ENCODE data around the gene ARID1B.

Gene ARID1B

GRCh38 chr6:157185986-157186385 lies 408.8 kb downstream of the ARID1B start:
- Histone ChIP-seq H3F3A (ENCODE audit: insufficient read depth, low read length) (no peaks in the 10 kb centered on the region), H3K27ac (ENCODE audit: low read depth, low read length, poor library complexity, severe bottlenecking) (no peak overlapping the region), H3K27me3 (ENCODE audit: insufficient read depth, low read length) (no peaks in the 10 kb centered on the region), H3K9me3 (ENCODE audit: low read length) (no peaks in the 10 kb centered on the region), H4K20me1 (ENCODE audit: insufficient read depth, low read length) (no peaks in the 10 kb centered on the region), H2AFZ (ENCODE audit: low read length) (no peak overlapping the region), H3K4me1 (ENCODE audit: insufficient read depth, low read length, severe bottlenecking) (peaks cover 11% of the 10 kb centered on the region), H3K9ac (ENCODE audit: low read length) (no peak overlapping the region), H3K4me3 (ENCODE audit: low read depth, low read length, poor library complexity, severe bottlenecking) (no peak overlapping the region), H3K36me3 (ENCODE audit: insufficient read depth, low read length) (peaks cover 77% of the 10 kb centered on the region; the same call in 1 of the 2 replicates), H3K9me2 (ENCODE audit: low read depth, low read length) (no peaks in the 10 kb centered on the region), H3K4me2 (ENCODE audit: low read length) (no peak overlapping the region), H3K79me2 (ENCODE audit: insufficient read depth, low read length) (no peaks in the 10 kb centered on the region)
- no peak for TF ChIP-seq EZH2 (IDR thresholded peaks at IDR 0.05; ENCODE audit: borderline replicate concordance, low read length)
- no peak for TF ChIP-seq CTCF (IDR thresholded peaks at IDR 0.05; ENCODE audit: low read length)

GRCh38 chr6:157186785-157187181 lies 409.6 kb downstream of the ARID1B start:
- Histone ChIP-seq H3K4me2 (ENCODE audit: low read length) (no peak overlapping the region), H3K27ac (ENCODE audit: low read depth, low read length, poor library complexity, severe bottlenecking) (no peak overlapping the region)

GRCh38 chr6:157187182-157188083 lies 410.3 kb downstream of the ARID1B start:
- Histone ChIP-seq H3F3A (ENCODE audit: insufficient read depth, low read length) (no peaks in the 10 kb centered on the region), H3K79me2 (ENCODE audit: insufficient read depth, low read length) (no peaks in the 10 kb centered on the region), H3K9ac (ENCODE audit: low read length) (no peak overlapping the region), H4K20me1 (ENCODE audit: insufficient read depth, low read length) (no peaks in the 10 kb centered on the region), H3K36me3 (ENCODE audit: insufficient read depth, low read length) (peaks cover 82% of the 10 kb centered on the region; the same call in 1 of the 2 replicates), H3K27ac (ENCODE audit: low read depth, low read length, poor library complexity, severe bottlenecking) (no peak overlapping the region), H3K4me2 (ENCODE audit: low read length) (no peak overlapping the region), H3K4me3 (ENCODE audit: low read depth, low read length, poor library complexity, severe bottlenecking) (no peak overlapping the region), H3K4me1 (ENCODE audit: insufficient read depth, low read length, severe bottlenecking) (peaks cover 11% of the 10 kb centered on the region), H2AFZ (ENCODE audit: low read length) (no peak overlapping the region), H3K9me3 (ENCODE audit: low read length) (no peaks in the 10 kb centered on the region), H3K9me2 (ENCODE audit: low read depth, low read length) (no peaks in the 10 kb centered on the region), H3K27me3 (ENCODE audit: insufficient read depth, low read length) (no peaks in the 10 kb centered on the region)
- TF ChIP-seq CTCF (IDR thresholded peaks at IDR 0.05; ENCODE audit: low read length) = no peak
- no peak for TF ChIP-seq EZH2 (IDR thresholded peaks at IDR 0.05; ENCODE audit: borderline replicate concordance, low read length)

More at GRCh38 chr6:157186785-157187181, 409.6 kb downstream of the ARID1B start:
- no peak overlapping the region for H3K9ac ChIP-seq (ENCODE audit: low read length)
- peaks cover 11% of the 10 kb centered on the region for H3K4me1 ChIP-seq (ENCODE audit: insufficient read depth, low read length, severe bottlenecking)
- peaks cover 76% of the 10 kb centered on the region; the same call in 1 of the 2 replicates for H3K36me3 ChIP-seq (ENCODE audit: insufficient read depth, low read length)
- no peak for TF ChIP-seq CTCF (IDR thresholded peaks at IDR 0.05; ENCODE audit: low read length)
- no peak for TF ChIP-seq EZH2 (IDR thresholded peaks at IDR 0.05; ENCODE audit: borderline replicate concordance, low read length)
- no peak overlapping the region for H3K4me3 ChIP-seq (ENCODE audit: low read depth, low read length, poor library complexity, severe bottlenecking)
- no peaks in the 10 kb centered on the region for H3F3A ChIP-seq (ENCODE audit: insufficient read depth, low read length)
- H4K20me1 ChIP-seq (ENCODE audit: insufficient read depth, low read length) = no peaks in the 10 kb centered on the region
- H3K9me2 ChIP-seq (ENCODE audit: low read depth, low read length) = no peaks in the 10 kb centered on the region
- no peaks in the 10 kb centered on the region for H3K27me3 ChIP-seq (ENCODE audit: insufficient read depth, low read length)
- no peaks in the 10 kb centered on the region for H3K9me3 ChIP-seq (ENCODE audit: low read length)
- no peak overlapping the region for H2AFZ ChIP-seq (ENCODE audit: low read length)
- H3K79me2 ChIP-seq (ENCODE audit: insufficient read depth, low read length) = no peaks in the 10 kb centered on the region

Measured in OCI-LY1 (cell line).